NCI-H526 treated with DMSO at 0.1 percent for 48 hours (cell line): Measurements from ENCODE around the gene EIF6.

ENCODE experiments used
- DNase-seq: peaks from one replicate; lab custom pipeline; 2025; lab: John Stamatoyannopoulos, UW

The EIF6 gene

GRCh38 chr20:35312318-35312717 is 27.7 kb upstream of the EIF6 start:
- DNase-seq: no peak

DNA sequence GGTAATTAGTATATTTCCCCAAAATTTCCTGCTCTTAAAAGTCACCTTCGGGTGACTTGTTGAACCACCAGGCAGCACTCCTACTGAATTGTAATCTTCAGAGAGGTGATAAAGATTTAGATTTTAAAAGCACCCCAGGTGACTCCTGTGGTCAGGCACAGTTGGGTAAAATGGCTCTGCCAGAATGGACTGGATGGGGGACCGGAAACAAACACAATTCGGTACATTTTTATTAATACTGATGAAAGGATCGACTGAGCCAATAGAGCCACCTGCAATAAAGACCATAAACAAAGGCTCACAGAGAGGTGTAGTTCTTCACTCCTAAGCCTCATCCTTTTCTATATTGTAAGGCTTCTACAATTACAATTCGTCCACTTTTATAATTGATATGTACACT is 27.2 kb upstream of the EIF6 start:
- no peak for DNase-seq

DNA sequence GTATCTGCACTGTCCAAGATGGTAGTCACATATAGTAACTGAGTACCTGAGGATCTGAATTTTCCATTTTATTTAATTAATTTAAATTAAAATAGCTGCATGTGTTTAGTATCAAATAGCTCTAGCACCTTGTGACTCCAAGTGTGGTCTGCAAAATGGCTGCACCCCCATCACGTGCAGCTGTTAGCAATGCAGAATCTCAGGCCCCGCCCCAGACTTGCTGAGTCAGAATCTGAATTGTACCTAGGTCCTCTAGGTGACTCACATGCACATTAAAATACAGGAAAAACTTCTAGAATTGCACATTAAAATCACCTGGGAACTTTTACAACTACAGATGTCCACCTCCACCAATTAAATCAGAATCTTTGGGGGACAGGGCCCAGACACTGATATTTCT is 26.8 kb upstream of the EIF6 start:
- no peak for DNase-seq

- no peak for DNase-seq
Measured at GRCh38 chr20:35307666-35308653, 23.4 kb upstream of the EIF6 start.

DNA sequence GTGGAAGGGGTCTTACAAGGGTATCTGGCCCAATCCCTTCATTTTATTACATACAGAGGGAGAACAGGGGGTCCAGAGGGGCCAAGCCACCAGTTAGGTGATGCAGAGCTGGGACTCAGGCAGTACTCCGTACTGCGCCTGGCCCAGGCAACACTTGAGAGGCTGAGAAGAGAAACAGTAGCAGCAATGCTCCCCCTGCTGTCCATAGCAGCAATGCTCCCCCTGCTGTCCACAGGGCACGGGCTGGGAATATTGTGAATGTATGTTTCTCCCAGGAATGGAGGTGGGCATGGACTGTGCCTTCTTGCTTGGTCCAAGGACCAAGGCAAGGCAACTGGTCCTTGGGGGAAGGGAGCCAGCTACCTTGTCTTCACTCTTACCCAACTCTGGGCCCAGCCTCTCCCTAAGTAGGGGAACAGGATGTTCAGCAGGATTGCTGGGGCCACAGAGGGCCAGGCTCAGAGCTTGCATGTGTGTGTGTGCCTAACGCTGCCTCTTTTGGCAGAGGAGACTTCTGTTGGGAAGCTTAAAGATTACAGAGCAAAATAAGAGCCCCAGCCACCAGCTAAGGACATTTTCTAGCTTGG is 22.5 kb upstream of the EIF6 start:
- peak; percentile 22 for DNase-seq

DNA sequence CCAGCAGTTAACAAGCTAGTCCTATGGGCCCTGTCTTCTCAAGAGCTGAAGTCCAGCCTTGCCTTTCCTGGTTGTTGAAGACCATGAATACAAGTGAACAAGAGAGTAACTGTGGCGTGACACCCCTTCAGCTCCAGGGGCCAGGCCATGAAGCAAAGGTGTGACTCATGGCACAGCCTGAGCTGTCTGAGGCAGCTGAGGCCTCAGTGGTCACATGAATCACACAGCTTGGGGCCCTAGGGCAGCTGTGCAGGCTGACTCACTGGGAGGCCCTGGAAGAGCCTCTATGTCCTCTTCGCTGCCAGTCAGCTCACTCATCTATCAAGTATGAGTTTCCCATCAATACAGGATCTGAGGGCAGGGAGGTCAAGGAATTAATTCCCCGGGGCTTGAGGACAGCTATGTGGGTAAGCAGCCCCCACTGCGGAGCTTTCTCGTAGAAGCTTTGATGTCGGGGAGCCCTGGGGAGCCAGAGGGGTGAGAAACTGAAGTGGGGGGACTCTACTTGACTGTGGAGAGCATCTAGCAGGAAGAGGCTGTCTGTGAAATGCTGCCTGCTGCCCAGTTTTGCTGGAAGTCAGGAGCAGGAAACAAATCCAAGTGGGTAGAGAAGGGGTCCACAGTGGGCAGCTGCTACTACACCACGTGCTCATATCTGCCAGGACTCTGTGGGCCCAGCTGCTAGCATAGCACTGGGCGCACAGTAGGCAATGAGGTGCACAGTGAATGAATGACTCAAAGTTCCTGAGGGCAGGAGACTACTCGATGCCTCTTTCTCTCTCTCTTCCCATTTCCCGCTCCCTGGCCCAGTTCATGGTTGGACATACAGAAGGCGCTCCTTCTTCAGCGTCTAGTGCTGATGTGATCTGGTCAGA is 21.3 kb upstream of the EIF6 start:
- DNase-seq: no peak

GRCh38 chr20:35304956-35305355 is 20.4 kb upstream of the EIF6 start:
- no peak for DNase-seq

- peak; percentile 81 for DNase-seq
Measured at GRCh38 chr20:35303735-35304491, 19.3 kb upstream of the EIF6 start.

GRCh38 chr20:35303382-35303734 is 18.8 kb upstream of the EIF6 start:
- no peak for DNase-seq

- DNase-seq: no peak
Measured at GRCh38 chr20:35302421-35303335, 18.1 kb upstream of the EIF6 start.

GRCh38 chr20:35301426-35301825 is 16.9 kb upstream of the EIF6 start:
- no peak for DNase-seq

GRCh38 chr20:35300469-35301262 is 16.1 kb upstream of the EIF6 start:
- no peak for DNase-seq

DNA sequence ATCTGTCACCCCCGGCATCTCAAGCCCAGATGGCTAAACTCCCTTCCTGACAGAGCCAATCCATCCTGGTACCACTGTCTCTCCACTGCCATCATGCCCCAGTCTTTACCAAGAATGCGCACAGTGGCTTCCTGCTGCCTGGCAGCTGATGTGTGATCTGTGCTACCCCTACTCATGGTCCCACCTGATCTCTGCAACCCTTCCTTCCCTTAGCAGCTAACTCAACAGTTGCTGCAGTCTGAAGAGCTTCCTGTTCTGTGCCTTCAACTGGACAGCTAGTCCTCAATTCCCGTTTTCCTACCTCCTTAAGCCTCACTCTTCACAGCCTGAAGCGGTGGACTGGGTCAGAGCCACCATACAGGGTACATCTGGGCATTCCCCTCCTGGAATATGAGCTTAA is 15.2 kb upstream of the EIF6 start:
- no peak for DNase-seq

DNA sequence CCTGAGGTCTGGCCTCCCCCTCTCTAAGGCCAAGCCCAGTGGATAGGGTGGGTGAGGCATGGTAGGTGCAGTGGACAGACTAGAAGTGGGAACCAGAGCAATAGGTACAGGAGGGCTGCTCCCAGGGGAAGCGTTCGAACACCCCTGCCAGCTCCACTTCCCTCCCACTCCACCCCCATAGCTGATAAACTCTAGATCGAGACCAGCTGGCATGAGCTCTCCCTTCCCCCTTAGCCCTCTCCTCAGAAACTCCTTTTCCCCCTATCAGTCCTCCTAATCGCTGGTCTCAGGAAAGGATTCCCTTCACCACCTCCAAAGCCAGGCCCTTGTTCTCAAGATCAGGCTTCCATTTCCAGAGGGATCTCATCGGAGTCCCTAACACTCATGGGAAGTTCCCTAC is 13.7 kb upstream of the EIF6 start:
- no peak for DNase-seq

- DNase-seq: no peak
Measured at GRCh38 chr20:35297740-35298139, 13.2 kb upstream of the EIF6 start.

GRCh38 chr20:35297155-35297554 is 12.6 kb upstream of the EIF6 start:
- no peak for DNase-seq

GRCh38 chr20:35296101-35296554 is 11.6 kb upstream of the EIF6 start:
- no peak for DNase-seq

DNA sequence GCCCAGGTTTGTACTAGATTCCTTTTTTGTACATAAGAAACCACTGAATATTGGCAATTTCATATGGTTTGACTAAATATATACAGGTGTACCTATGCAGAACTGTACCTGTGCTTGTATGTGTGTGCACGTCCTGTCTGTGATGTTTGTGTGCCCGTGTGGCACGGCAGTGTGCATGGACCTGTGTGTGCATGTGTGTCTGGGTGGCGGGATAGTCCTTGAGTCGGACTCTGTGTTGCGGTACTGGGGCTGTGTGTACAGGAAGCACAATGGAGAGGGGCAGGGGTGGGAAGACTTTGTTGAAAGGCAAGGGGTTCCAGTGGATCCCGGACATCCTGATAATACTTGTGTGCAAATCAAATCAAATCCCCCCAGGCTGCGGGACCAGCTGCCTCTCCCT is 11.1 kb upstream of the EIF6 start:
- DNase-seq: no peak

DNA sequence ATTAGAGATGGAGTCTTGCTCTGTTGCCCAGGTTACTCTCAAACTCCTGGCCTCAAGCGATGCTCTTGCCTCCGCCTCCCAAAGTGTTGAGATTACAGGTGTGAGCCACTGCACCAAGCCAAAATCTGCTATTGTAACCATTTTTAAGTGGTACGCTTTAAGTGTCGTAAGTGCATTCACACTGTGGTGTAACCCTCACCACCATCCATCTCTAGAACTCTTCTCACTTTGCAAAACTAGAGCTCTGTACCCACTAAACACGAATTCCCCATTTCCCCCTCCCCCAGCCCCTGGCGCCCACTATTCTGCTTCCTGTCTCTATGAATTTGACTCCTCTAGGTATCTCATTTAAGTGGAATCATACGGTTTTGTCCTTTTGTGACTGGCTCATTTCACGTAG is 10.5 kb upstream of the EIF6 start:
- no peak for DNase-seq

DNA sequence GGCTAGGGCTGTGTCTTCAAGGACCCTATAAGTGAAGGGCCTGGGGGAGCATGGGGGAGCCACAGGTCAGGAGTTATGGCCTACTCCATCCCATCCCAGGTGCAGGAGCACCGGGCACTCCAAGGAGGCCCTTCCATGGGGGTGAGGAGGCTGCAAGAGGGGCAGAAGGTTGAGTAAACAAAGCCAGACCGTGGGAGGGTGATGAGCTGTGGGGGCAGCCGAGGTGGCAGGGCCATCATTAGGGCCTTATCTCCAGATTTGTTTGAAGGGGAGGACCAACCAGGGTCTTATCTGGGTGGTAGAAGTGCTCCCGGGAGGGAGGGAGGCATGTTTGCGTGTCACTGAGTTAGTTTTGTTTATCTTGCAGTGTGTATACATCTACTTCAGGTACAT is 9.7 kb upstream of the EIF6 start:
- DNase-seq: no peak
